HCT116 (cell line): Measurements from ENCODE around the gene CLIC6. TPM values are rescaled to one million over a fixed set of nuclear protein-coding genes. Genes with fewer than 3 reads are reported as not detected.

ENCODE experiments used
- ATAC-seq: fragments of 200-7000 bp; cut with Tn5 transposase; 2 replicates; pipeline ENCODE4 v1.9.1; 2020; ENCODE audit warnings: mild to moderate bottlenecking, moderate library complexity
- BruUV-seq: library from RNA; stranded (reverse); fragments of 400-500 nt; replicated peaks from 2 replicates; lab custom pipeline; 2021; lab: Mats Ljungman, UMichigan
- CTCF ChIA-PET: fragments of 300-600 bp; sonication (Branson Sonifier 250); formaldehyde crosslinking; loops from one replicate; lab custom pipeline; 2021; ENCODE audit warnings: antibody characterized with exemption; lab: Charles Lee
- POLR2A ChIA-PET: fragments of 300-600, 350-600 bp; sonication (Branson Sonifier 250); formaldehyde crosslinking; loops from one replicate; lab custom pipeline; 2021; ENCODE audit warnings: antibody characterized with exemption; lab: Charles Lee
- RAD21 ChIA-PET, 2 experiments: fragments of 300-600 bp; sonication (Branson Sonifier 250); formaldehyde crosslinking; loops; one replicate each; lab custom pipeline; 2023; ENCODE audit warnings: low total read pairs in 2 of 2; ENCODE audit not compliant: uncharacterized antibody in 2 of 2, unreplicated experiment in 2 of 2, low non-redundant PET in 1 of 2; lab: Charles Lee
- DNase-seq: peaks from one replicate; pipeline ENCODE4 v3.0.0-alpha.2; 2010; ENCODE audit warnings: low read depth, low spot score
- H2AFZ ChIP-seq: fragments of 200-600 bp; shearing (Covaris generic), sonication (generic); 2 replicates; pipeline ENCODE4 v1.6.1; 2017; ENCODE audit warnings: low read depth, mixed run types, mixed read lengths, antibody characterized with exemption, low read length; ENCODE audit not compliant: poor library complexity, severe bottlenecking
- H3K27ac ChIP-seq: 2 replicates; pipeline ENCODE4 v1.5.1; 2012; ENCODE audit warnings: low read depth, low read length
- H3K27me3 ChIP-seq: fragments of 200-600 bp; sonication (generic); 2 replicates; pipeline ENCODE4 v1.6.1; 2016; ENCODE audit warnings: mixed run types, low read length, mixed read lengths; ENCODE audit not compliant: insufficient read depth
- H3K36me3 ChIP-seq, 2 experiments: fragments of 200-500 bp in 1 of 2; fragments of 200-600 bp in 1 of 2; sonication (Bioruptor generic) in 1 of 2; sonication (generic) in 1 of 2; 2 replicates each; pipeline versions ENCODE4 v1.5.1 to v1.6.1; 2014 to 2016; ENCODE audit warnings: low read length in 2 of 2, inconsistent platforms in 1 of 2, mixed read lengths in 1 of 2, mixed run types in 1 of 2; ENCODE audit not compliant: insufficient read depth in 2 of 2, control insufficient read depth in 1 of 2
- H3K4me1 ChIP-seq, 2 experiments: fragments of 200-600 bp in 1 of 2; sonication (generic) in 1 of 2; 2 replicates each; pipeline versions ENCODE4 v1.5.1 to v1.6.1; 2012 to 2017; ENCODE audit warnings: low read length in 2 of 2, inconsistent platforms in 1 of 2, mild to moderate bottlenecking in 1 of 2, mixed read lengths in 1 of 2, mixed run types in 1 of 2, moderate library complexity in 1 of 2; ENCODE audit not compliant: insufficient read depth in 2 of 2, control insufficient read depth in 1 of 2
- H3K4me2 ChIP-seq: fragments of 200-600 bp; sonication (generic); 2 replicates; pipeline ENCODE4 v1.6.1; 2017; ENCODE audit warnings: mixed run types, low read length, mixed read lengths
- H3K4me3 ChIP-seq, 2 experiments: fragments of 200-600 bp in 1 of 2; sonication (generic) in 1 of 2; replicated peaks in 1 of 2; 2 replicates each; pipeline ENCODE4 v1.5.1; 2011 to 2016; ENCODE audit warnings: low read length in 2 of 2, control low read depth in 1 of 2, low read depth in 1 of 2, mild to moderate bottlenecking in 1 of 2, mixed read lengths in 1 of 2, mixed run types in 1 of 2
- H3K79me2 ChIP-seq: fragments of 200-600 bp; sonication (generic); 2 replicates; pipeline ENCODE4 v1.6.1; 2017; ENCODE audit warnings: mild to moderate bottlenecking, mixed run types, low read length, moderate library complexity, mixed read lengths; ENCODE audit not compliant: insufficient read depth
- H3K9ac ChIP-seq: fragments of 200-600 bp; sonication (generic); 2 replicates; pipeline ENCODE4 v1.6.1; 2016; ENCODE audit warnings: low read length, mixed read lengths
- H3K9me2 ChIP-seq: fragments of 200-600 bp; sonication (generic), shearing (Covaris generic); 2 replicates; pipeline ENCODE4 v1.6.1; 2017; ENCODE audit warnings: mixed run types, mild to moderate bottlenecking, moderate library complexity; ENCODE audit not compliant: insufficient read depth
- H3K9me3 ChIP-seq, 2 experiments: fragments of 200-500 bp in 1 of 2; fragments of 200-600 bp in 1 of 2; sonication (Bioruptor generic) in 1 of 2; sonication (generic) in 1 of 2; 2 replicates each; pipeline ENCODE4 v1.6.1; 2014 to 2017; ENCODE audit warnings: low read length in 2 of 2, mixed read lengths in 2 of 2, inconsistent platforms in 1 of 2, low read depth in 1 of 2, mild to moderate bottlenecking in 1 of 2, mixed run types in 1 of 2, moderate library complexity in 1 of 2; ENCODE audit not compliant: control insufficient read depth in 1 of 2, insufficient read depth in 1 of 2
- H4K20me1 ChIP-seq: fragments of 200-600 bp; sonication (generic), shearing (Covaris generic); 2 replicates; pipeline ENCODE4 v1.6.1; 2017; ENCODE audit warnings: mixed run types, mild to moderate bottlenecking, moderate library complexity; ENCODE audit not compliant: insufficient read depth
- ATF3 ChIP-seq: IDR thresholded peaks from 2 replicates; pipeline ENCODE4 v1.6.1; 2012
- CBX3 ChIP-seq: IDR thresholded peaks from 2 replicates; pipeline ENCODE4 v1.6.1; 2012; ENCODE audit warnings: low read depth
- CTCF ChIP-seq, 3 experiments: fragments of 200-600 bp in 1 of 3; sonication (generic) in 1 of 3; IDR thresholded peaks in 2 of 3; conservative IDR thresholded peaks in 1 of 3; 2 replicates each; pipeline ENCODE4 v1.5.1; 2012 to 2017; ENCODE audit warnings: low read depth in 2 of 3, low read length in 2 of 3, antibody characterized with exemption in 1 of 3, borderline replicate concordance in 1 of 3, control low read depth in 1 of 3, mild to moderate bottlenecking in 1 of 3, mixed read lengths in 1 of 3, mixed run types in 1 of 3, moderate library complexity in 1 of 3; ENCODE audit not compliant: insufficient read depth in 1 of 3
- ELF1 ChIP-seq: IDR thresholded peaks from 2 replicates; pipeline ENCODE4 v1.6.1; 2012; ENCODE audit warnings: low read depth, borderline replicate concordance
- POLR2A ChIP-seq: IDR thresholded peaks from 2 replicates; pipeline ENCODE4 v1.7.0; 2011; ENCODE audit warnings: borderline replicate concordance; ENCODE audit not compliant: insufficient read depth, insufficient read length; ENCODE audit errors: extremely low read depth
- REST ChIP-seq: IDR thresholded peaks from 2 replicates; pipeline ENCODE4 v1.6.1; 2012; ENCODE audit warnings: low read depth
- TCF7L2 ChIP-seq: IDR thresholded peaks from 2 replicates; pipeline ENCODE4 v1.7.0; 2011; ENCODE audit warnings: borderline replicate concordance, inconsistent platforms; ENCODE audit not compliant: insufficient read depth, insufficient read length; ENCODE audit errors: extremely low read depth
- YY1 ChIP-seq: IDR thresholded peaks from 2 replicates; pipeline ENCODE4 v1.6.1; 2011; ENCODE audit warnings: low read length, low read depth, moderate library complexity, mild to moderate bottlenecking; ENCODE audit not compliant: insufficient replicate concordance; ENCODE audit errors: extremely low read depth
- ZBTB33 ChIP-seq: IDR thresholded peaks from 2 replicates; pipeline ENCODE4 v1.6.1; 2011; ENCODE audit warnings: mild to moderate bottlenecking, low read length, moderate library complexity; ENCODE audit not compliant: insufficient replicate concordance; ENCODE audit errors: extremely low read depth
- ZFX ChIP-seq: fragments of 450-650 bp; IDR thresholded peaks from 2 replicates; pipeline ENCODE4 v1.6.1; 2017
- intact Hi-C: fragments of 100-400 bp; cut with micrococcal nuclease; formaldehyde crosslinking; loops from 2 replicates; pipeline ENCODE4 v1.10.0; 2022
- total RNA-seq: library from RNA; stranded (reverse); gene quantifications from one replicate; pipeline ENCODE4 v1.2.1, GENCODE V29; 2021; ENCODE audit not compliant: unreplicated experiment

Gene CLIC6
- total RNA-seq, 1 experiment from 2014 or later = 0.05 TPM

GRCh38 chr21:34698270-34699015 is 29.6 kb downstream of the CLIC6 start:
- H3K4me2 ChIP-seq = no peak overlapping the region
- TF ChIP-seq ELF1 (no peak), ZBTB33 (no peak)
- H3K27ac ChIP-seq = no peak overlapping the region
- H3K27me3 ChIP-seq = no peaks in the 10 kb centered on the region
- H4K20me1 ChIP-seq = no peaks in the 10 kb centered on the region
- no peaks in the 10 kb centered on the region for H3K79me2 ChIP-seq
- intact Hi-C loops = no loop called here
- no peaks in the 10 kb centered on the region for H3K36me3 ChIP-seq
- H2AFZ ChIP-seq = no peak overlapping the region
- ChIA-PET RAD21 (no interaction called here), POLR2A (no interaction called here), CTCF (no interaction called here)
- no peaks in the 10 kb centered on the region for H3K9me2 ChIP-seq
- DNase-seq (no peak), ATAC-seq (no peak)
- no peaks in the 10 kb centered on the region for H3K4me1 ChIP-seq
- BruUV-seq = no TSS peak
- no peak overlapping the region for H3K9ac ChIP-seq
- H3K9me3 ChIP-seq = no peaks in the 10 kb centered on the region
- no peak overlapping the region for H3K4me3 ChIP-seq

- H3K9me2 ChIP-seq = no peaks in the 10 kb centered on the region
- H3K27ac ChIP-seq = no peak overlapping the region
- H3K4me3 ChIP-seq = no peak overlapping the region
- no peaks in the 10 kb centered on the region for H3K27me3 ChIP-seq
- H3K79me2 ChIP-seq = no peaks in the 10 kb centered on the region
- H3K4me1 ChIP-seq = no peaks in the 10 kb centered on the region
- ChIA-PET POLR2A (no interaction called here), RAD21 (no interaction called here), CTCF (no interaction called here)
- intact Hi-C loops = no loop called here
- ATAC-seq (no peak), DNase-seq (no peak)
- no TSS peak for BruUV-seq
- H3K9ac ChIP-seq = no peak overlapping the region
- no peak overlapping the region for H2AFZ ChIP-seq
- no peaks in the 10 kb centered on the region for H3K36me3 ChIP-seq
- no peaks in the 10 kb centered on the region for H4K20me1 ChIP-seq
- H3K9me3 ChIP-seq = no peaks in the 10 kb centered on the region
- no peak overlapping the region for H3K4me2 ChIP-seq
- no peak for TF ChIP-seq CBX3
- TF ChIP-seq YY1 = no peak
- no peak for TF ChIP-seq CTCF (IDR thresholded peaks at IDR 0.05 in 2 of 3, conservative IDR thresholded peaks at IDR 0.05 in 1 of 3; ENCODE audit: borderline replicate concordance in 1 of 3, insufficient read depth in 1 of 3, low read depth in 2 of 3, low read length in 2 of 3)
- TF ChIP-seq REST = no peak
- no peak for TF ChIP-seq TCF7L2
- no peak for TF ChIP-seq ELF1
- TF ChIP-seq ZFX = no peak
- no peak for TF ChIP-seq POLR2A
- TF ChIP-seq ATF3 = no peak
Measured at GRCh38 chr21:34700605-34701004, 31.8 kb downstream of the CLIC6 start.
